Omental fat pad (tissue), 4 donors: Measurements from ENCODE around the gene LRRTM4. TPM values are rescaled to one million over a fixed set of nuclear protein-coding genes. Genes with fewer than 3 reads are reported as not detected.
"Not testable (repeated sequence)": the region's sequence is repeated elsewhere in the genome, so short reads cannot be mapped to it uniquely, and the experiment has no call there.

Experiments
- ATAC-seq: fragments of 150-250 bp; one replicate; pipeline ENCODE4 v1.9.1; 2016; ENCODE audit warnings: mild to moderate bottlenecking, moderate library complexity; ENCODE audit not compliant: low FRiP score
- DNase-seq: peaks from one replicate; pipeline ENCODE4 v3.0.0-alpha.2; 2019; ENCODE audit warnings: low spot score
- CTCF ChIP-seq, 3 donors: fragments of 450-650 bp; IDR thresholded peaks; one replicate each; pipeline ENCODE4 v1.5.1; 2016 to 2017; ENCODE audit warnings: antibody characterized with exemption in 3 of 3, mild to moderate bottlenecking in 3 of 3, moderate library complexity in 2 of 3
- total RNA-seq, 4 donors: library from RNA; depleted of rRNA; stranded (reverse); fragments of >200 nt; gene quantifications; one replicate each; pipeline ENCODE4 v1.1.0, GENCODE V29; 2016

The LRRTM4 gene
- total RNA-seq, 4 donors from 2014 or later = 0.32 TPM; not detected in 3

GRCh38 chr2:77102927-77103326 is 419.2 kb downstream of the LRRTM4 start:
- no peak for TF ChIP-seq CTCF (IDR thresholded peaks at IDR 0.05)

GRCh38 chr2:77101796-77102452 is 420.3 kb downstream of the LRRTM4 start:
- TF ChIP-seq CTCF (IDR thresholded peaks at IDR 0.05) = no peak
- DNase-seq (no peak), ATAC-seq (no peak)

More at GRCh38 chr2:77102927-77103326, 419.2 kb downstream of the LRRTM4 start:
- DNase-seq (no peak), ATAC-seq (no peak)

GRCh38 chr2:77099961-77100360 is 422.2 kb downstream of the LRRTM4 start:
- TF ChIP-seq CTCF (IDR thresholded peaks at IDR 0.05) = no peak
- no peak for DNase-seq
- ATAC-seq = no peak

- ATAC-seq, DNase-seq: not testable (repeated sequence)
Observed at GRCh38 chr2:77095525-77095924, 426.7 kb downstream of the LRRTM4 start.

- ATAC-seq (no peak), DNase-seq (no peak)
- TF ChIP-seq CTCF (IDR thresholded peaks at IDR 0.05) = no peak
Observed at GRCh38 chr2:77095096-77095495, 427.1 kb downstream of the LRRTM4 start.

GRCh38 chr2:77088424-77088823 is 433.8 kb downstream of the LRRTM4 start:
- not testable (repeated sequence) for ATAC-seq, DNase-seq

GRCh38 chr2:77087987-77088414 is 434.2 kb downstream of the LRRTM4 start:
- no peak for DNase-seq
- no peak for ATAC-seq
- TF ChIP-seq CTCF (IDR thresholded peaks at IDR 0.05) = no peak

DNA sequence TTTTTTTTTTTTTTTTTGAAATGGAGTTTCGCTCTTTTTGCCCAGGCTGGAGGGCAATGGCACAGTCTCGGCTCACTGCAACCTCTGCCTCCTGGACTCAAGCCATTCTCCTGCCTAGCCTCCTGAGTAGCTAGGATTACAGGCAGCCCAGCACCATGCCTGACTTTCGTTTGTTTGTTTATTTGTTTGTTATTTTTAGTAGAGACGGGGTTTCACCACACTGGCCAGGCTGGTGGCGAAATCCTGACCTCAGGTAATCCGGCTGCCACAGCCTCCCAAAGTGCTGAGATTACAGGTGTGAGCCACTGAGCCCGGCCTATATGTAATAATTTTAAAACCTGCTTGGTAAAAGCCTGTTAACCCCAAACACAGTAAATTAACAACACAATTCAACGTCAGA is 435.7 kb downstream of the LRRTM4 start:
- DNase-seq = no peak
- no peak for ATAC-seq
- no peak for TF ChIP-seq CTCF (IDR thresholded peaks at IDR 0.05)
